Colonic mucosa (tissue), 4 donors: Measurements from ENCODE around the gene TMEM170A. TPM values are rescaled to one million over a fixed set of nuclear protein-coding genes. Genes with fewer than 3 reads are reported as not detected.
"Not testable (repeated sequence)": the region's sequence is repeated elsewhere in the genome, so short reads cannot be mapped to it uniquely, and the experiment has no call there.

Source experiments
- DNase-seq: peaks from one replicate; pipeline ENCODE4 v3.0.0-alpha.2; 2020
- H3K27ac ChIP-seq: fragments of 200-600 bp; one replicate; pipeline ENCODE4 v1.8.0; 2021
- H3K27me3 ChIP-seq: fragments of 200-600 bp; one replicate; pipeline ENCODE4 v1.8.0; 2021
- H3K36me3 ChIP-seq: fragments of 200-600 bp; one replicate; pipeline ENCODE4 v1.8.0; 2021
- H3K4me1 ChIP-seq: fragments of 200-600 bp; one replicate; pipeline ENCODE4 v1.8.0; 2021; ENCODE audit warnings: mild to moderate bottlenecking
- H3K4me3 ChIP-seq: fragments of 200-600 bp; one replicate; pipeline ENCODE4 v1.8.0; 2021
- H3K9ac ChIP-seq, 2 donors: one replicate each; pipeline ENCODE4 v1.7.0; 2013; ENCODE audit warnings: control low read depth in 2 of 2, low read depth in 2 of 2, low read length in 2 of 2
- H3K9me3 ChIP-seq: fragments of 200-600 bp; one replicate; pipeline ENCODE4 v1.8.0; 2021
- CTCF ChIP-seq: fragments of 200-600 bp; IDR thresholded peaks from one replicate; pipeline ENCODE4 v1.8.0; 2022; ENCODE audit warnings: antibody characterized with exemption, mild to moderate bottlenecking
- intact Hi-C: fragments of 100-400 bp; cut with DNase I; formaldehyde crosslinking; loops from one replicate; pipeline ENCODE4 v1.14.1; 2022
- total RNA-seq, 2 donors: library from RNA; stranded (reverse); fragmentation: NEBNext Ultra II Directional in 1 of 2; extraction: Animal tissue kit (Norgen Biotek cat#: 25700) in 1 of 2; gene quantifications; one replicate each; pipeline ENCODE4 v1.2.1, GENCODE V29; 2021
- donor health status: healthy.
- donor health status: DM: no; HTN: no; CAD: no.
- donor health status: DM: no; HTN: no; CAD: no.

The TMEM170A gene
- total RNA-seq, 2 donors from 2014 or later: 39.7 to 50.9 TPM

- Histone ChIP-seq H3K4me3 (no peak overlapping the region), H3K9me3 (no peaks in the 10 kb centered on the region), H3K36me3 (no peaks in the 10 kb centered on the region), H3K27me3 (no peaks in the 10 kb centered on the region), H3K4me1 (no peaks in the 10 kb centered on the region), H3K27ac (no peak overlapping the region), H3K9ac (no peak overlapping the region)
- no peak for TF ChIP-seq CTCF
- DNase-seq: no peak
- intact Hi-C loops: no loop called here
Measured at GRCh38 chr16:75443298-75443697, 21.2 kb downstream of the TMEM170A start.

GRCh38 chr16:75433732-75434413 lies 30.6 kb downstream of the TMEM170A start:
- peak; percentile 84 for DNase-seq
- Histone ChIP-seq H3K9ac (peak overlapping the region; percentile 12 to 94), H3K27ac (peak overlapping the region; percentile 85), H3K9me3 (no peaks in the 10 kb centered on the region), H3K4me1 (no peaks in the 10 kb centered on the region), H3K36me3 (no peaks in the 10 kb centered on the region), H3K27me3 (no peaks in the 10 kb centered on the region), H3K4me3 (peak overlapping the region; percentile 79)
- no peak for TF ChIP-seq CTCF
- intact Hi-C loops: no loop called here

- DNase-seq: peak; percentile 96
- no peak for TF ChIP-seq CTCF
- Histone ChIP-seq H3K9ac (peak within 1 kb of the TSS; percentile 85 to 94), H3K27me3 (no peaks in the 10 kb centered on the region), H3K4me3 (peak within 1 kb of the TSS; percentile 79), H3K27ac (peak within 1 kb of the TSS; percentile 85), H3K9me3 (no peaks in the 10 kb centered on the region), H3K36me3 (no peaks in the 10 kb centered on the region), H3K4me1 (no peaks in the 10 kb centered on the region)
- intact Hi-C loops: no loop called here
Measured at GRCh38 chr16:75432828-75433731, 31.4 kb downstream of the TMEM170A start, which contains the start of gene CFDP1. CFDP1 (minus strand) TSS chr16:75433503; CDS start chr16:75433352, 151 bp downstream.

- Histone ChIP-seq H3K4me1 (no peaks in the 10 kb centered on the region), H3K27ac (no peak overlapping the region), H3K9ac (no peak overlapping the region), H3K4me3 (no peak overlapping the region), H3K36me3 (no peaks in the 10 kb centered on the region), H3K9me3 (no peaks in the 10 kb centered on the region), H3K27me3 (no peaks in the 10 kb centered on the region)
- no peak for DNase-seq
- no peak for TF ChIP-seq CTCF
- intact Hi-C loops: no loop called here
Measured at GRCh38 chr16:75429621-75430403, 34.7 kb downstream of the TMEM170A start.

- H3K27ac ChIP-seq, H3K4me3 ChIP-seq, intact Hi-C loops, DNase-seq, H3K4me1 ChIP-seq, H3K9ac ChIP-seq, H3K9me3 ChIP-seq, H3K27me3 ChIP-seq, H3K36me3 ChIP-seq: not testable (repeated sequence)
Measured at GRCh38 chr16:75426524-75426923, 38.0 kb downstream of the TMEM170A start.

- H3K9ac ChIP-seq, H3K27ac ChIP-seq, intact Hi-C loops: not testable (repeated sequence)
Measured at GRCh38 chr16:75424105-75424762, 40.3 kb downstream of the TMEM170A start.

More at GRCh38 chr16:75424105-75424762, 40.3 kb downstream of the TMEM170A start:
- not testable (repeated sequence) for H3K27me3 ChIP-seq, H3K4me1 ChIP-seq, H3K4me3 ChIP-seq, H3K9me3 ChIP-seq, H3K36me3 ChIP-seq, DNase-seq
